ENCODE results near the gene HDGFL3.
"Not testable (repeated sequence)": the region's sequence is repeated elsewhere in the genome, so short reads cannot be mapped to it uniquely, and the experiment has no call there.

The HDGFL3 gene

GRCh38 chr15:83207660-83208366 lies at the start of gene HDGFL3:
Gene HDGFL3 (minus strand): TSS chr15:83207823. CDS start chr15:83207414, 409 bp downstream.
- DNase-seq (ENCODE audit: low spot score): peak; percentile 55

- no peak for DNase-seq (ENCODE audit: low spot score)
Measured at GRCh38 chr15:83250781-83251180, 43.2 kb upstream of the HDGFL3 start.

GRCh38 chr15:83249030-83249343 lies 41.4 kb upstream of the HDGFL3 start:
- no peak for DNase-seq (ENCODE audit: low spot score)

- DNase-seq (ENCODE audit: low spot score): peak; percentile 71
Measured at GRCh38 chr15:83248151-83249029, 40.8 kb upstream of the HDGFL3 start.

- DNase-seq (ENCODE audit: low spot score): no peak
Measured at GRCh38 chr15:83243634-83244033, 36.0 kb upstream of the HDGFL3 start.

GRCh38 chr15:83230242-83230641 lies 22.6 kb upstream of the HDGFL3 start:
- DNase-seq (ENCODE audit: low spot score): no peak

GRCh38 chr15:83225449-83225848 lies 17.8 kb upstream of the HDGFL3 start:
- no peak for DNase-seq (ENCODE audit: low spot score)

- not testable (repeated sequence) for DNase-seq (ENCODE audit: low spot score)
Measured at GRCh38 chr15:83221781-83222180, 14.2 kb upstream of the HDGFL3 start.

GRCh38 chr15:83219026-83219425 lies 11.4 kb upstream of the HDGFL3 start:
- no peak for DNase-seq (ENCODE audit: low spot score)

- no peak for DNase-seq (ENCODE audit: low spot score)
Measured at GRCh38 chr15:83215306-83215705, 7.7 kb upstream of the HDGFL3 start.

- no peak for DNase-seq (ENCODE audit: low spot score)
Measured at GRCh38 chr15:83210619-83211018, 3.0 kb upstream of the HDGFL3 start.

- no peak for DNase-seq (ENCODE audit: low spot score)
Measured at GRCh38 chr15:83209333-83209732, 1.7 kb upstream of the HDGFL3 start.

GRCh38 chr15:83208367-83208661 lies 691 bp upstream of the HDGFL3 start:
- DNase-seq (ENCODE audit: low spot score): no peak

- DNase-seq (ENCODE audit: low spot score): peak; percentile 22
Measured at GRCh38 chr15:83207009-83207659, 489 bp downstream of the HDGFL3 start.

GRCh38 chr15:83206526-83207008 lies 1.1 kb downstream of the HDGFL3 start:
- DNase-seq (ENCODE audit: low spot score): peak; percentile 13

GRCh38 chr15:83205725-83206324 lies 1.8 kb downstream of the HDGFL3 start:
- DNase-seq (ENCODE audit: low spot score): no peak

- no peak for DNase-seq (ENCODE audit: low spot score)
Measured at GRCh38 chr15:83204697-83205096, 2.9 kb downstream of the HDGFL3 start.

- no peak for DNase-seq (ENCODE audit: low spot score)
Measured at GRCh38 chr15:83203543-83203942, 4.1 kb downstream of the HDGFL3 start.

- DNase-seq (ENCODE audit: low spot score): no peak
Measured at GRCh38 chr15:83200589-83200988, 7.0 kb downstream of the HDGFL3 start.

GRCh38 chr15:83200162-83200561 lies 7.5 kb downstream of the HDGFL3 start:
- no peak for DNase-seq (ENCODE audit: low spot score)

- no peak for DNase-seq (ENCODE audit: low spot score)
Measured at GRCh38 chr15:83199288-83199687, 8.3 kb downstream of the HDGFL3 start.

GRCh38 chr15:83198476-83198875 lies 9.1 kb downstream of the HDGFL3 start:
- no peak for DNase-seq (ENCODE audit: low spot score)

GRCh38 chr15:83194528-83194927 lies 13.1 kb downstream of the HDGFL3 start:
- no peak for DNase-seq (ENCODE audit: low spot score)

All from Ammon's horn (tissue), 1 donor.